LNCAP (cell line): ENCODE measurements around the gene EWSR1.

Experiments
- TF ChIP-seq, protein P1 (sequence below): fragments of 450-650 bp; IDR thresholded peaks from 2 replicates; pipeline ENCODE4 v1.5.1; 2017; ENCODE audit warnings: mild to moderate bottlenecking

The EWSR1 gene

DNA sequence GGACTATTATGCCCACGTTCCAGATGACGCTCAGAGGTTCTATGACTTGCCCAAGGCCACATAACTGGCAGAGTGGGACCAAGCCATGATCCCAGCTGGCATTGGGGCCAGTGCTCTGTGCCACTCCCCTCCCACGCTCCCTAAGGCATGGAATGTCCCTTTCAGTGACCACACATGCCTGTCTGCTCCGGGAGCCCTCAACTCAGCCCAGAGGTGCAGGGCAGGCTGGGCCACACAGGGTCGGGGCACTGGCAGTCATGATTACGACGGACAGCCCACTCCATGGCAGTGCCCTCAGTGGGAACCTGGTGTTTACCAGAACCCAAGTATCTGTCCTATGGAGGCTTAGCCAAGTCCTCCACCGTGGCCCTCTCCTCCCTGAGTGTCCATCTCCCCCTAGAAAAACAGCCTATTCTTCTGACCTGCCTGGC lies 10.3 kb upstream of the EWSR1 start:
- TF ChIP-seq, protein P1, sequence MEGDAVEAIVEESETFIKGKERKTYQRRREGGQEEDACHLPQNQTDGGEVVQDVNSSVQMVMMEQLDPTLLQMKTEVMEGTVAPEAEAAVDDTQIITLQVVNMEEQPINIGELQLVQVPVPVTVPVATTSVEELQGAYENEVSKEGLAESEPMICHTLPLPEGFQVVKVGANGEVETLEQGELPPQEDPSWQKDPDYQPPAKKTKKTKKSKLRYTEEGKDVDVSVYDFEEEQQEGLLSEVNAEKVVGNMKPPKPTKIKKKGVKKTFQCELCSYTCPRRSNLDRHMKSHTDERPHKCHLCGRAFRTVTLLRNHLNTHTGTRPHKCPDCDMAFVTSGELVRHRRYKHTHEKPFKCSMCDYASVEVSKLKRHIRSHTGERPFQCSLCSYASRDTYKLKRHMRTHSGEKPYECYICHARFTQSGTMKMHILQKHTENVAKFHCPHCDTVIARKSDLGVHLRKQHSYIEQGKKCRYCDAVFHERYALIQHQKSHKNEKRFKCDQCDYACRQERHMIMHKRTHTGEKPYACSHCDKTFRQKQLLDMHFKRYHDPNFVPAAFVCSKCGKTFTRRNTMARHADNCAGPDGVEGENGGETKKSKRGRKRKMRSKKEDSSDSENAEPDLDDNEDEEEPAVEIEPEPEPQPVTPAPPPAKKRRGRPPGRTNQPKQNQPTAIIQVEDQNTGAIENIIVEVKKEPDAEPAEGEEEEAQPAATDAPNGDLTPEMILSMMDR: no peak

DNA sequence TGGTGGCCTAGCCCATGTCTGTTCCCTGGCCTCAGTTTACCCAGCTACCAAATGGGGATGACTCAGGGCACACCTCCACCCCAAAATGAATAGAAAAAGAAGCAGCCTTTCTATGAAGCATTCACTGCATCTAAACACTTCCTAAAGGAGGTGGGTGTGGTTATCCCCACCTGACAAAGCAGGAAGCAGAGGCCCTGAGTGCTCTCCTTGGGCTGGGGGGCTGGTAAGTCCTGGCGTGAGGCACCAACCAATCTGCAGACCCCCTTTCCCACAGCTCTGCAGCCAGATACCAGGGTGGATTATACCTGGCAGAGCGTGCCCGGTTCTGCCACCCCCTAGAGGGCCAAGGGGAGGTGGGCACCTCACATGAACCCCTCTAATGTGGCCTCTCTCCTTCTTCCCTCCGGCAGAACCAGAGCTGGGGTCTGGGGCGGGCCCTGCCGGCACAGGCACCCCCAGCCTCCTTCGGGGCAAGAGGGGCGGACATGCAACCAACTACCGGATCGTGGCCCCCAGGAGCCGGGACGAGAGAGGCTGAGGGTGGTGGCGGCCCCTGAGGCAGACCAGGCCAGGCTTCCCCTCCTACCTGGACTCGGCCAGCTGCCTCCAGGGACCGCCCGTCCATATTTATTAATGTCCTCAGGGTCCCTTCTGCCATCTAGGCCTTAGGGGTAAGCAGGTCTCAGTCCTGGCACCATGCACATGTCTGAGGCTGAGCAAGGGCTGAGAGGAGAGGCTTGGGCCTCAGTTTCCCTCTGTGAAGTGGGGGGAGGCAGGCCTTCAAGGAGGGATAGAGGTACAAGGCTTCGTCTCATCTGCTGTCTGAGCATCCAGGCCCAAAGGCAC lies 9.4 kb upstream of the EWSR1 start:
- TF ChIP-seq, protein P1: no peak

DNA sequence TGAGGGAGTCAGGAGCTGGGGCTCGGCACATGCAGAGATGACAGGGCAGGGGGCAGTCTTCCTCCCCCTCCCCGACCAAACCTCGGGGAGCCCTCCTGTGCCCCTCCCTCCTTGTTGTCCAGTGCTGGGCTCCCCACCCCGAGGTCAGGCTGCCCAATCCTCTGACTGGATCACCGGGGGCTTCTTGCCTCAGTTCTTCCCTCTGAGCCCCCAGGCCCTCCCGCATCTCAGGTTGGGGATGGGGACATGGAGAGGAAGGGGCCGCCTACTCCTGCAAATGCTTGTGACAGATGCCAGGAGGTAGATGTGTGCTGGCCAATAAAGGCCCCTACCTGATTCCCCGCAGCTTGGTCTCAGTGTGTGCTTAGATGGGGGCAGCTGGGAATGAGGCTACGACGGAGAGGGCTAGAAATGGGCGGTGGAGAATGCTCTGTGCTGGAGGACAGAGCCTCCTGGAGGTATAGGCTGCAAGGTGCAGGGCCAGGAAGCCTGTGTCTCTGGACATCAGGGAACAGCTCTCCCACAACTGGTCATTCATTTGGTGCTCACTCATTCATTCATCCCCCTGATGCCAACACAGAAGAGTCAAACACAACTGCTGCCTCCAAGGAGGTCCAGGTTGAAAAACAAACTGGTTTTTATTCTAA lies 8.7 kb upstream of the EWSR1 start:
- TF ChIP-seq, protein P1: no peak

DNA sequence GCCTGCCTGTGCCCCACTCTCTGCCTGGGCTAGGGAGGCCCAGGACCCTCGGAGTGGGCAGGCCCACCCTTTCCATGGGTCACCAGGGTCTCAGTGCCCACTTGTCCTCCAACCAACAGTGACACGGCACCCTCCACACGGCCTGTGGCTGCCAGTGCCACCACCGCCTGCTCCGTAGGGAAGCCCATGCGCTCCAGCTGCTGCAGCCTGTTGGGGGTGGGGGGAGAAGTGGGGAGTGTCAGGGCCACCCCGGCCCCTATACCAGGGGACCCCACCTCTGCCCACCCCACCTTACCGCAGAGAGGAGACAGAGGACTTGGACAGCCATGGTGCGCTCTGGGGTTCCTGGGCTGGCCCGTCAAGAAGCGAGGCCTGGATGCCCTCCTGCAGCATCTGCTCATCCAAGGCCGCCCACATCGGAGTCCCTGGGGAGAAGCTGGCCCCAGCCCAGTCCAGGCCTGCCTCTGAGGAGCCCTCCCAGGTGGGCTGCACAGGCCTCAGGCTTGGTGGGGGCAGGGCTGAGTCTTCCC lies 8.0 kb upstream of the EWSR1 start:
- TF ChIP-seq, protein P1: no peak

DNA sequence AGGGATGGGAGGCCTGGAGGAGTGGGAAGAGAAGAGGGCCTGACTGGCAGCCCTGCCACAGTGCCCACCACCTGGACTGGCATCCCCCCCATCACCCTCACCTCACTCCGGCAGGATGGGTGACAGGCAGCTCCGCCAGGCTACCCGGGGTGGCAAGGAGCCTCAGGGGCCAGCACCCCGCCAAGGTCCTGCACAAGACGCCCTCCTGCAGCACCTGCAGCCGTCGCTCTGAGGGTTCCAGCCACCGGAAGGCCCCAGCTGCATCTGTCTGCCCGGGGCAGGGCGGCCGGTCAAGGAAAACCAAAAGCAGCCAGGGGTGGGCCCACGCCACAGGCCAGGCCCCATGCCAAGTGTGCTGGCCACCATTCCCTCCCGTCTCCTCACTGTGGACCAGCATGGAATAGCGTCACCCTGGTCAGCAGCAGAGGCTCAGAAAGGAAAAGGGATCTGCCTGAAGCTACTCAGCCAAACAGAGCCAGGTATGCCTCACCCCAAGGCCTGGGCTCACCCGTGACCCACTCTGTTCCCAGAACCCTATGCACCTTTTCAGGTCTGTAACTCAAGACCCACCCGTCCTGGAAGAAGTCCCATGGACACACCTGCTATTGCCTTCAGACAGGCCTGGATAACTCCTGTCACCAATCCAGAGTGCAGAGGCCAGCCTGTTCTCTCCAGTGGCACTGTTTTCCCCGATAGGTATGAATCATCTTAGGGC lies 7.3 kb upstream of the EWSR1 start:
- TF ChIP-seq, protein P1: no peak

DNA sequence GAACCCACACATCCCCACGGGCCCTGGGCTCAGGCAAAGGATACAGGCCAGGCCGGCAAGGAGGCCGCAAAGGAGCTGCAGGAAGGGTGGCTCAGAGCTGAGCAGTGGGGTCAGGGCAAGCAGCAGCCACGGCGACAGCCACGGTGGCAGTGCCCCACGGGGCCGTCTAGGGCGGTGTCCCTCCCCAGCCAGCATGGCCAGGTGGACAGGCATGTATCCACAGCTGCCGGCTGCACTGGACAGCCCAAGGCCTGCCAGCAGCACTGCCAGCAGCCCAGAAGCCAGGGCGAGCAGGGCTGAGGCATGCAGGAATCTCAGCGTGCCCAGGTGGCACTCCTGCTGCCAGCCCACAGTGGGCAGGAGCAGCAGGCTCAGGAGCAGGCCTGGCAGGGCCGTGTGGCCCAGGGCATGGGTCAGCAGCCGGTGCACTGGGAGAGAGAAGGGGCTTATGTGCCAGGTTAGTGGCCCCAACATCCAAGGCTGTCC lies 4.2 kb upstream of the EWSR1 start:
- TF ChIP-seq, protein P1: no peak

DNA sequence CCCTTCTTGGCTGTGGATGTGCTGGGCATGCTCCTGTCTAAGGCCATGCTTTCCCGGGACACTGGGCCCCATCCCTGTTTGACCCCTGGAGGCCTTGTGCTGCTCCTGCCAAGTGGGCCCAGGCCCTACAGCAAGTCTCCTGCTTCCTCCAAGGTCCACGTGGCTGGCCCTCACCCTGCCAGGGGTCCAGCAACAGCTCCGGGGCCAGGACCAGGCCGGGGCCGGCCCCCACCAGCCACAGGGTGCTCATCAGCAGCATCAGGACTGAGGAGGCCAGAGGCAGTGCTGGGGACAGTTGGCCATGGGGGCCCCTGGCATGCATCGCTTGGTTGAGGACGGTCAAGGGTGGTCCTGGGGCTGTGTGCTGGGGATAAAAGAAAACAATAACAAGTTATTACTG lies 2.8 kb upstream of the EWSR1 start:
- TF ChIP-seq, protein P1: no peak
